ENCODE measurements around the gene ST8SIA6. TPM values are rescaled to one million over a fixed set of nuclear protein-coding genes. Genes with fewer than 3 reads are reported as not detected.
"Not testable (repeated sequence)": the region's sequence is repeated elsewhere in the genome, so short reads cannot be mapped to it uniquely, and the experiment has no call there.

The ST8SIA6 gene
- total and polyA plus RNA-seq, 2 experiments from 2014 or later: 0.79 TPM; not detected in 1

DNA sequence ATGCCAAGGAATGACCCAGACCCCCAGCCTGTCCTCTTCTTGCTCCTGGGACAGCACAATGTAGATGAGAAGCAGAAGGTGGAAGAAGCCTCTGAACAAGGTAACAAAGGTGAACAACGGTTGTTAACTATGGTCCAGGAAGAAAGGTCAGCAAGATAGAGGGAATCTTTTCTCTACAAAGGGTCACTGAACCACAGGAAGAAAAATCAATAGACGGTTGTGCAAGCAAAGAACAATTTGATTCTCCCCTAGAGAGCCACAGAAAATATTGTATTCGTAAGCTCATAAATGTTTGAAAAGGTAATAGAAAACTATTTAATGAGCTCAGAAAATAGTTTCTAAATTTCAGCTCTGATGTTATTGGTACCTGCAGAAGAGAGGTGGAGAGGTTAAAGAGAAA lies 111.3 kb downstream of the ST8SIA6 start:
- H3K36me3 ChIP-seq: no peaks in the 10 kb centered on the region
- H3K4me3 ChIP-seq: no peak overlapping the region
- no peaks in the 10 kb centered on the region for H3K9me3 ChIP-seq (ENCODE audit: low read depth)
- no peaks in the 10 kb centered on the region for H3K4me1 ChIP-seq (ENCODE audit: low read depth)
- H3K27me3 ChIP-seq: no peaks in the 10 kb centered on the region
- TF ChIP-seq, protein P1, sequence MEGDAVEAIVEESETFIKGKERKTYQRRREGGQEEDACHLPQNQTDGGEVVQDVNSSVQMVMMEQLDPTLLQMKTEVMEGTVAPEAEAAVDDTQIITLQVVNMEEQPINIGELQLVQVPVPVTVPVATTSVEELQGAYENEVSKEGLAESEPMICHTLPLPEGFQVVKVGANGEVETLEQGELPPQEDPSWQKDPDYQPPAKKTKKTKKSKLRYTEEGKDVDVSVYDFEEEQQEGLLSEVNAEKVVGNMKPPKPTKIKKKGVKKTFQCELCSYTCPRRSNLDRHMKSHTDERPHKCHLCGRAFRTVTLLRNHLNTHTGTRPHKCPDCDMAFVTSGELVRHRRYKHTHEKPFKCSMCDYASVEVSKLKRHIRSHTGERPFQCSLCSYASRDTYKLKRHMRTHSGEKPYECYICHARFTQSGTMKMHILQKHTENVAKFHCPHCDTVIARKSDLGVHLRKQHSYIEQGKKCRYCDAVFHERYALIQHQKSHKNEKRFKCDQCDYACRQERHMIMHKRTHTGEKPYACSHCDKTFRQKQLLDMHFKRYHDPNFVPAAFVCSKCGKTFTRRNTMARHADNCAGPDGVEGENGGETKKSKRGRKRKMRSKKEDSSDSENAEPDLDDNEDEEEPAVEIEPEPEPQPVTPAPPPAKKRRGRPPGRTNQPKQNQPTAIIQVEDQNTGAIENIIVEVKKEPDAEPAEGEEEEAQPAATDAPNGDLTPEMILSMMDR (IDR thresholded peaks at IDR 0.05; ENCODE audit: low read depth, low read length): no peak
- no peak for DNase-seq (ENCODE audit: low read depth in 1 of 2, low spot score in 1 of 2)
- H3K27ac ChIP-seq: no peak overlapping the region

DNA sequence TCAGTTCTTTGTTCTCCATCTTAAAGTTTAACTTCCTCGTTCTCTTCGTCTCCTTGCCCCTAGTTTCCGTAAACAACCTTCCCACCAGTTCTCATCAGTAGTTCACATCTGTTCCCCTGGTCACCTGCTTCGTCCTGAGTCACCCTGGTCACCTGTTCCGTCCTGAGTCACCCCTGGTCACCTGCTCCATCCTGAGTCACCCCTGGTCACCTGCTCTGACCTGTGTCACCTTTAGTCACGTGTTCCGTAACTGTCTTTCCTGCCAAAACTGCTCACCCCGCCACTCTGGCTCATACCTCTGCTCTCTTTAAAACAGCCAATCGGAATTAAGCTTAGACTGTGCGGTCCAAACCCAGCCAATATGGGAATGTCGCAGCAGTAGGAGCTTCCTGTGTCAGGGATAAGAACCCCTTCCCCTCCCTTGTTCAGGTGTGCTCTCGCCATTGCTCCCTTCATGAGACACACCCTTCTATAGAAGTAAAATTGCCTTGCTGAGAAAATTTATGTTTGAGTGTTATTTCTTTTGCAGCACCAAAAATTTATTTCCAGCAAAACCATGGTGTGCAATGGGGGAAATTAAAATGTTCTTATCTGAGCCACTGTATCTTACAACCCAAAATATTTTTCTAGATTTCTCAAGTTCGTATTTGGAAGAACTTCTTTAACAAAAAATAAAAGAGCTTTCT lies 114.1 kb downstream of the ST8SIA6 start:
- Histone ChIP-seq H3K27ac (no peak overlapping the region), H3K4me1 (ENCODE audit: low read depth) (no peaks in the 10 kb centered on the region), H3K27me3 (no peaks in the 10 kb centered on the region), H3K36me3 (no peaks in the 10 kb centered on the region), H3K9me3 (ENCODE audit: low read depth) (no peaks in the 10 kb centered on the region), H3K4me3 (no peak overlapping the region)
- no peak for DNase-seq (ENCODE audit: low read depth in 1 of 2, low spot score in 1 of 2)
- TF ChIP-seq, protein P1 (IDR thresholded peaks at IDR 0.05; ENCODE audit: low read depth, low read length): no peak

DNA sequence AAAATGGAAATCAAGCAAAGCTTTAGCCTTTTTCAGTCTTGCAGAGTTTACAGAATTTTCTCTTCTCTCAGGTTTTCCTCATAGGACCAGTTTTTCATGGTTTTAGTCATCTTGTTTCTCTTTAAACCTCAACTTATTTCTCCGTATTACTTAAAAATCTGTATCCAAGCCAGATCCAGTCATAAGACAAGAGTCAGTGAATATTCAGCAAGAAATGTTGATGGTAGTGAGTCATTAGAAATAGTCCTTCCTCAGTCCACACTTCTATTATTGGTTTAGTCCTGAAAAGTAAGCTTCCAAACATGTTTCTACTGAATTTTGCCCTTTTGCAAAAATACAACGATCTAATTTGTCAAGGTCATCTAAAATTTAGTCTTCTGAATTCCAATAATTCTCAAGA lies 119.3 kb downstream of the ST8SIA6 start:
- Histone ChIP-seq H3K9me3 (ENCODE audit: low read depth) (no peaks in the 10 kb centered on the region), H3K4me3 (no peak overlapping the region), H3K4me1 (ENCODE audit: low read depth) (no peaks in the 10 kb centered on the region), H3K27ac (no peak overlapping the region), H3K27me3 (no peaks in the 10 kb centered on the region), H3K36me3 (no peaks in the 10 kb centered on the region)
- TF ChIP-seq, protein P1 (IDR thresholded peaks at IDR 0.05; ENCODE audit: low read depth, low read length): no peak
- DNase-seq (ENCODE audit: low read depth in 1 of 2, low spot score in 1 of 2): peak in 1 of 2 donors; percentile 49

DNA sequence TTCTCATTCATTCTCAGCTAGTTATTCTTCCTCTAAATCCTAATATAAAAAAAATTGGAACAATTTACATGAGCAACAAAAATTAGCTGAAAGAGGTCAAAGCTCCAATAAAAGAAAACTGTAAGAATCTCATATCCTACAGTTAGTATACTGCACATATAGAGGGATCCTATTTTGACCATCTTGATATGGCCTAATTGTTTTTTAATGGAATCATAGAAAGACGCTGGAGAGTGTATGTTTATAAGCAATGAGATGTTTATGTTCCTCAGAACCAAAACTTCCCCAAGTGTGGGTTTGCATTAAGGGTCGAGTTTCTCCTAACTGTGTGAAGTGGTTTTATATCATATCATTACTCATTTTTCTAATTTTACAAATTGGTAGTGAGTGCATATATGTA lies 123.9 kb downstream of the ST8SIA6 start:
- TF ChIP-seq, protein P1 (IDR thresholded peaks at IDR 0.05; ENCODE audit: low read depth, low read length): no peak
- Histone ChIP-seq H3K27me3 (no peaks in the 10 kb centered on the region), H3K36me3 (no peaks in the 10 kb centered on the region), H3K4me1 (ENCODE audit: low read depth) (no peaks in the 10 kb centered on the region), H3K9me3 (ENCODE audit: low read depth) (no peaks in the 10 kb centered on the region), H3K4me3 (no peak overlapping the region), H3K27ac (no peak overlapping the region)
- no peak for DNase-seq (ENCODE audit: low read depth in 1 of 2, low spot score in 1 of 2)

DNA sequence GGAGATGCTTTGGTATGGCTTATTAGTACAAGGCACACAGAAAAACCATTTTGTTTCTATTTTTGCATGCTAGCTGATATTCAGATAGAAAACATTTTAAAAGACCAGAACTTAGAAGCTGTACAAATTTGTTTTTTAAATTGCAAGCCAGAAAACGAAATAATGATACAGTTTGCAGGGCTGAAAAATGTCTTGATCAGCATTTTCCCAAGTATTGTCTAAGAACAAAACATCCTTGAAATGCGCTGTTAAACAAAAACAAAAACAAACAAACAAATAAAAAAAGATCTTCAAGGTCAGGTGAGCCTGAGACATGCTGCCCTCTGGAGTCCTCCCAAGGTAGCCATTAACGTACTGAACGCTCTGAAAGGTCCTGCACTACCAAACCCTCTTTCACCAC lies 128.0 kb downstream of the ST8SIA6 start:
- Histone ChIP-seq H3K36me3 (no peaks in the 10 kb centered on the region), H3K4me3 (no peak overlapping the region), H3K27ac (no peak overlapping the region), H3K27me3 (no peaks in the 10 kb centered on the region), H3K9me3 (ENCODE audit: low read depth) (no peaks in the 10 kb centered on the region), H3K4me1 (ENCODE audit: low read depth) (no peaks in the 10 kb centered on the region)
- TF ChIP-seq, protein P1 (IDR thresholded peaks at IDR 0.05; ENCODE audit: low read depth, low read length): no peak
- DNase-seq (ENCODE audit: low read depth in 1 of 2, low spot score in 1 of 2): no peak

DNA sequence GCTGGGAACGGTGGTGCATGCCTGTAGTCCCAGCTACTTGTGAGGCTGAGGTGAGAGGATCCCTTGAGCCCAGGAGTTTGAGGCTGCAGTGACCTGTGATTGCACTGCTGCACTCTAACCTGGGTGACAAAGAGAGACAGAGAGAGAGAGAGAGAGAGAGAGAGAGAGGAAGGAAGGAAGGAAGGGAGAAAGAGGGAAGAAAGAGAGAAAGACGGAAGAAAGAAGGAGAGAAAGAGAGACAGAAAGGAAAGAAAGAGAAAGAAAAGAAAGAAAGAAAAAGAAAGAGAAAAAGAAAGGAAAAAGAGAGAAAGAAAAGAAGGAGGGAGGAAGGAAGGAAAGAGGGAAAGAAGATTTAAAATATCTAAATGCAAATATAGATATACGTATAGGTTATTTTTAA lies 132.4 kb downstream of the ST8SIA6 start:
- H3K27me3 ChIP-seq; H3K27ac ChIP-seq; H3K4me1 ChIP-seq (ENCODE audit: low read depth); H3K36me3 ChIP-seq; DNase-seq (ENCODE audit: low read depth in 1 of 2, low spot score in 1 of 2); H3K9me3 ChIP-seq (ENCODE audit: low read depth); H3K4me3 ChIP-seq: not testable (repeated sequence)
